HepG2 (cell line): ENCODE data around the gene HSD17B8. TPM values are rescaled to one million over a fixed set of nuclear protein-coding genes. Genes with fewer than 3 reads are reported as not detected.

Experiments used
- DNMT1 ChIP-seq: sonication (generic); formaldehyde crosslinking; IDR thresholded peaks from 2 replicates; pipeline ENCODE4 v1.5.1; 2020; ENCODE audit warnings: mild to moderate bottlenecking, missing genetic modification reagents
- ETV5 ChIP-seq: IDR thresholded peaks from 2 replicates; pipeline ENCODE4 v1.6.1; 2018; ENCODE audit warnings: missing biosample characterization, missing genetic modification reagents, inconsistent platforms, borderline replicate concordance
- FOXJ3 ChIP-seq: sonication (generic); formaldehyde crosslinking; IDR thresholded peaks from 2 replicates; pipeline ENCODE4 v1.4.0; 2020; ENCODE audit warnings: missing genetic modification reagents, mild to moderate bottlenecking, borderline replicate concordance
- FOXM1 ChIP-seq: sonication (generic); formaldehyde crosslinking; IDR thresholded peaks from 2 replicates; pipeline ENCODE4 v1.5.0; 2020; ENCODE audit warnings: missing genetic modification reagents
- GABPB1 ChIP-seq: IDR thresholded peaks from 2 replicates; pipeline ENCODE4 v1.6.1; 2016; ENCODE audit warnings: mild to moderate bottlenecking, missing genetic modification reagents, moderate library complexity, missing compliant biosample characterization
- IRX3 ChIP-seq: sonication (generic); formaldehyde crosslinking; IDR thresholded peaks from 2 replicates; pipeline ENCODE4 v1.8.1; 2023; ENCODE audit warnings: mild to moderate bottlenecking, low read depth, missing genetic modification reagents, borderline replicate concordance
- KDM4B ChIP-seq: sonication (generic); formaldehyde crosslinking; IDR thresholded peaks from 2 replicates; pipeline ENCODE4 v1.4.0; 2020; ENCODE audit warnings: missing genetic modification reagents
- MEF2D ChIP-seq: sonication (generic); formaldehyde crosslinking; IDR thresholded peaks from 2 replicates; pipeline ENCODE4 v1.5.1; 2020; ENCODE audit warnings: mild to moderate bottlenecking, missing genetic modification reagents
- MYC ChIP-seq: sonication (generic); formaldehyde crosslinking; IDR thresholded peaks from 2 replicates; pipeline ENCODE4 v1.9.0; 2021; ENCODE audit warnings: missing genetic modification reagents, borderline replicate concordance
- NFYB ChIP-seq: sonication (generic); formaldehyde crosslinking; IDR thresholded peaks from 2 replicates; pipeline ENCODE4 v1.4.0; 2020; ENCODE audit warnings: missing genetic modification reagents
- POLR2A ChIP-seq, 2 experiments: IDR thresholded peaks; 2 replicates each; pipeline ENCODE4 v1.6.1; 2011; ENCODE audit warnings: low read depth in 2 of 2, low read length in 2 of 2, mild to moderate bottlenecking in 1 of 2, moderate library complexity in 1 of 2; ENCODE audit not compliant: insufficient read depth in 1 of 2
- POLR2AphosphoS2 ChIP-seq: IDR thresholded peaks from 2 replicates; pipeline ENCODE4 v1.6.1; 2011; ENCODE audit warnings: low read depth, low read length, improper control_type of control experiment
- RBM39 ChIP-seq: fragments of 200-400 bp; formaldehyde crosslinking; IDR thresholded peaks from one replicate; pipeline ENCODE4 v1.6.1; 2018; ENCODE audit warnings: antibody characterized with exemption, mild to moderate bottlenecking, low read depth, low read length; ENCODE audit not compliant: poor library complexity, severe bottlenecking
- SALL2 ChIP-seq: sonication (generic); formaldehyde crosslinking; IDR thresholded peaks from 2 replicates; pipeline ENCODE4 v1.8.1; 2023; ENCODE audit warnings: mild to moderate bottlenecking, missing genetic modification reagents, inconsistent platforms
- ZFP36 ChIP-seq: fragments of 150-350 bp; IDR thresholded peaks from 2 replicates; pipeline ENCODE4 v1.6.1; 2018; ENCODE audit warnings: borderline replicate concordance, low read length, low read depth; ENCODE audit not compliant: partially characterized antibody
- ZNF296 ChIP-seq: sonication (generic); formaldehyde crosslinking; conservative IDR thresholded peaks from 2 replicates; pipeline ENCODE4 v1.5.0; 2020; ENCODE audit warnings: mild to moderate bottlenecking, missing genetic modification reagents
- ZNF441 ChIP-seq: sonication (generic); formaldehyde crosslinking; IDR thresholded peaks from 2 replicates; pipeline ENCODE4 v1.7.0; 2021; ENCODE audit warnings: missing genetic modification reagents, borderline replicate concordance
- ZNF788 ChIP-seq: sonication (generic); formaldehyde crosslinking; IDR thresholded peaks from 2 replicates; pipeline ENCODE4 v1.5.0; 2020; ENCODE audit warnings: mild to moderate bottlenecking, missing genetic modification reagents, borderline replicate concordance
- polyA plus RNA-seq, 8 experiments: library from polyadenylated mRNA; depleted of rRNA in 3 of 8; stranded (reverse) in 7 of 8; unstranded in 1 of 8; fragments of >200 nt; fragmentation: Illumina TruSeq in 4 of 8; extraction: Trizol in 4 of 8; gene quantifications; 2 replicates each; pipeline versions ENCODE4 v1.2.1 to v1.2.3, GENCODE V29; 2011 to 2016; ENCODE audit warnings: low read depth in 4 of 8, missing spikeins in 1 of 8, mixed read lengths in 1 of 8; ENCODE audit not compliant: insufficient read depth in 1 of 8
- total RNA-seq, 5 experiments: library from RNA; depleted of rRNA; stranded (reverse); fragments of >200 nt; fragmentation: Illumina TruSeq; extraction: Trizol; gene quantifications; 2 replicates each; pipeline ENCODE4 v1.2.3, GENCODE V29; 2016; ENCODE audit warnings: low read depth in 1 of 5
- TF ChIP-seq, protein P1 (sequence below): sonication (generic); formaldehyde crosslinking; IDR thresholded peaks from 2 replicates; pipeline ENCODE4 v1.5.1; 2020; ENCODE audit warnings: mild to moderate bottlenecking, missing genetic modification reagents, moderate library complexity
- TF ChIP-seq, protein P2 (sequence below): sonication (generic); formaldehyde crosslinking; IDR thresholded peaks from 2 replicates; pipeline ENCODE4 v1.8.0; 2022; ENCODE audit warnings: mild to moderate bottlenecking, missing genetic modification reagents, moderate library complexity
- TF ChIP-seq, protein P3 (sequence below): sonication (generic); formaldehyde crosslinking; IDR thresholded peaks from 2 replicates; pipeline ENCODE4 v1.4.0; 2020; ENCODE audit warnings: missing genetic modification reagents
- TF ChIP-seq, protein P4 (sequence below): sonication (generic); formaldehyde crosslinking; IDR thresholded peaks from 2 replicates; pipeline ENCODE4 v1.4.0; 2020; ENCODE audit warnings: mild to moderate bottlenecking, missing genetic modification reagents

Gene HSD17B8
- total and polyA plus RNA-seq, 2 of the 13 experiments (the other 11 are each of a cell fraction or from before 2014, with no cell fraction given): 12.6 to 20.1 TPM

DNA sequence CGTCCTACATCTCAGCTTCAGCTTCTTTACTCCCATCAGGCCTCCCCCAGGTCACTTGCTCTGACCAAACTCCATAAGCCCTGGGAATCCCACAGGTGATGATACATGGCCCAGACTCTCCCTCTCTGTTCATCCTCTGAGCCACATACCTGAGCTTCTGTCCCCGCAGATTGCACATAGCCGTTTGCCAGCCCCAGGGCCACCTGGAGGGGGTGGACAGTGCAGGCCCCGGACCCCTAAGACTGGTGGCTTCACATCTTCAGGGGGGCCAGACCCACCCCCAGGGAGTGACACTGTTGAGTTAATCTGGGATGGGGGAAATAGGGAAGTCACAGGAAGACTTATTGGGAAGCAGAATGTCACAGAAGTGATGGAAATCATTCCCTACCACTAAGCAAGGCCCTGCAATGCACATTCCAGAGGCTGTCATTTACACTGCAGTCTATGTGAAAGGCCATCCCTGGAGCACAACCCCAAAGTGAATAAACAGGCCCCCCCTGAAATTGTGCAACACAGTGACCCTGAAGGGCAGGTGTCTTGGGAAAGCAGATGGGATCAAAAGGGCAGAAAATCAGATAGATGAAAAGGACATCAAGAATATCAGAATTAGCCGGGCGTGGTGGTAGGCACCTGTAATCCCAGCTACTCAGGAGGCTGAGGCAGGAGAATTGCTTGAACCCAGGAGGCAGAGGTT lies 6.1 kb upstream of the HSD17B8 start (continued):
- TF ChIP-seq, protein P1, sequence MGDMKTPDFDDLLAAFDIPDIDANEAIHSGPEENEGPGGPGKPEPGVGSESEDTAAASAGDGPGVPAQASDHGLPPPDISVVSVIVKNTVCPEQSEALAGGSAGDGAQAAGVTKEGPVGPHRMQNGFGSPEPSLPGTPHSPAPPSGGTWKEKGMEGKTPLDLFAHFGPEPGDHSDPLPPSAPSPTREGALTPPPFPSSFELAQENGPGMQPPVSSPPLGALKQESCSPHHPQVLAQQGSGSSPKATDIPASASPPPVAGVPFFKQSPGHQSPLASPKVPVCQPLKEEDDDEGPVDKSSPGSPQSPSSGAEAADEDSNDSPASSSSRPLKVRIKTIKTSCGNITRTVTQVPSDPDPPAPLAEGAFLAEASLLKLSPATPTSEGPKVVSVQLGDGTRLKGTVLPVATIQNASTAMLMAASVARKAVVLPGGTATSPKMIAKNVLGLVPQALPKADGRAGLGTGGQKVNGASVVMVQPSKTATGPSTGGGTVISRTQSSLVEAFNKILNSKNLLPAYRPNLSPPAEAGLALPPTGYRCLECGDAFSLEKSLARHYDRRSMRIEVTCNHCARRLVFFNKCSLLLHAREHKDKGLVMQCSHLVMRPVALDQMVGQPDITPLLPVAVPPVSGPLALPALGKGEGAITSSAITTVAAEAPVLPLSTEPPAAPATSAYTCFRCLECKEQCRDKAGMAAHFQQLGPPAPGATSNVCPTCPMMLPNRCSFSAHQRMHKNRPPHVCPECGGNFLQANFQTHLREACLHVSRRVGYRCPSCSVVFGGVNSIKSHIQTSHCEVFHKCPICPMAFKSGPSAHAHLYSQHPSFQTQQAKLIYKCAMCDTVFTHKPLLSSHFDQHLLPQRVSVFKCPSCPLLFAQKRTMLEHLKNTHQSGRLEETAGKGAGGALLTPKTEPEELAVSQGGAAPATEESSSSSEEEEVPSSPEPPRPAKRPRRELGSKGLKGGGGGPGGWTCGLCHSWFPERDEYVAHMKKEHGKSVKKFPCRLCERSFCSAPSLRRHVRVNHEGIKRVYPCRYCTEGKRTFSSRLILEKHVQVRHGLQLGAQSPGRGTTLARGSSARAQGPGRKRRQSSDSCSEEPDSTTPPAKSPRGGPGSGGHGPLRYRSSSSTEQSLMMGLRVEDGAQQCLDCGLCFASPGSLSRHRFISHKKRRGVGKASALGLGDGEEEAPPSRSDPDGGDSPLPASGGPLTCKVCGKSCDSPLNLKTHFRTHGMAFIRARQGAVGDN (CRISPR knock-in tag): peak; percentile 57; the same call in 1 of the 2 replicates
- TF ChIP-seq ETV5 (CRISPR knock-in tag) (peak; percentile 52; the same call in 1 of the 2 replicates), POLR2A (IDR thresholded peaks at IDR 0.05; ENCODE audit: insufficient read depth in 1 of 2, low read depth in 2 of 2, low read length in 2 of 2) (no peak; a peak in 1 of 4 replicates), POLR2AphosphoS2 (no peak), DNMT1 (0 out of 2 replicates have a peak, but pooled peaks have one; percentile 44), MYC (CRISPR knock-in tag) (peak; percentile 52; the same call in 1 of the 2 replicates), GABPB1 (CRISPR knock-in tag) (peak; percentile 64; the same call in 1 of the 2 replicates), ZFP36 (no peak), RBM39 (no peak), NFYB (no peak), FOXJ3 (CRISPR knock-in tag) (peak; percentile 91), MEF2D (CRISPR knock-in tag) (peak; percentile 85; the same call in 1 of the 2 replicates), KDM4B (CRISPR knock-in tag) (peak; percentile 83), ZNF441 (CRISPR knock-in tag) (no peak), ZNF296 (CRISPR knock-in tag) (no peak), SALL2 (CRISPR knock-in tag) (0 out of 2 replicates have a peak, but pooled peaks have one; percentile 25), FOXM1 (no peak), ZNF788 (CRISPR knock-in tag) (peak; percentile 85), IRX3 (CRISPR knock-in tag) (no peak)
- TF ChIP-seq, protein P2, sequence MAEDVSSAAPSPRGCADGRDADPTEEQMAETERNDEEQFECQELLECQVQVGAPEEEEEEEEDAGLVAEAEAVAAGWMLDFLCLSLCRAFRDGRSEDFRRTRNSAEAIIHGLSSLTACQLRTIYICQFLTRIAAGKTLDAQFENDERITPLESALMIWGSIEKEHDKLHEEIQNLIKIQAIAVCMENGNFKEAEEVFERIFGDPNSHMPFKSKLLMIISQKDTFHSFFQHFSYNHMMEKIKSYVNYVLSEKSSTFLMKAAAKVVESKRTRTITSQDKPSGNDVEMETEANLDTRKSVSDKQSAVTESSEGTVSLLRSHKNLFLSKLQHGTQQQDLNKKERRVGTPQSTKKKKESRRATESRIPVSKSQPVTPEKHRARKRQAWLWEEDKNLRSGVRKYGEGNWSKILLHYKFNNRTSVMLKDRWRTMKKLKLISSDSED (CRISPR knock-in tag): no peak
- TF ChIP-seq, protein P3, sequence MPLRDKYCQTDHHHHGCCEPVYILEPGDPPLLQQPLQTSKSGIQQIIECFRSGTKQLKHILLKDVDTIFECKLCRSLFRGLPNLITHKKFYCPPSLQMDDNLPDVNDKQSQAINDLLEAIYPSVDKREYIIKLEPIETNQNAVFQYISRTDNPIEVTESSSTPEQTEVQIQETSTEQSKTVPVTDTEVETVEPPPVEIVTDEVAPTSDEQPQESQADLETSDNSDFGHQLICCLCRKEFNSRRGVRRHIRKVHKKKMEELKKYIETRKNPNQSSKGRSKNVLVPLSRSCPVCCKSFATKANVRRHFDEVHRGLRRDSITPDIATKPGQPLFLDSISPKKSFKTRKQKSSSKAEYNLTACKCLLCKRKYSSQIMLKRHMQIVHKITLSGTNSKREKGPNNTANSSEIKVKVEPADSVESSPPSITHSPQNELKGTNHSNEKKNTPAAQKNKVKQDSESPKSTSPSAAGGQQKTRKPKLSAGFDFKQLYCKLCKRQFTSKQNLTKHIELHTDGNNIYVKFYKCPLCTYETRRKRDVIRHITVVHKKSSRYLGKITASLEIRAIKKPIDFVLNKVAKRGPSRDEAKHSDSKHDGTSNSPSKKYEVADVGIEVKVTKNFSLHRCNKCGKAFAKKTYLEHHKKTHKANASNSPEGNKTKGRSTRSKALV (CRISPR knock-in tag): peak; percentile 59; the same call in 1 of the 2 replicates
- TF ChIP-seq, protein P4, sequence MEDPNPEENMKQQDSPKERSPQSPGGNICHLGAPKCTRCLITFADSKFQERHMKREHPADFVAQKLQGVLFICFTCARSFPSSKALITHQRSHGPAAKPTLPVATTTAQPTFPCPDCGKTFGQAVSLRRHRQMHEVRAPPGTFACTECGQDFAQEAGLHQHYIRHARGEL (CRISPR knock-in tag): peak; percentile 66; the same call in 1 of the 2 replicates
